Vagina (tissue), 2 donors: ENCODE measurements around the gene TNRC6C.

Experiments
- POLR2A ChIP-seq, 2 donors: fragments of 450-650 bp; IDR thresholded peaks; one replicate each; pipeline ENCODE4 v1.6.1; 2017; ENCODE audit warnings: antibody characterized with exemption in 2 of 2, mild to moderate bottlenecking in 2 of 2, moderate library complexity in 2 of 2
- POLR2AphosphoS5 ChIP-seq, 2 donors: sonication (generic); formaldehyde crosslinking; IDR thresholded peaks; one replicate each; pipeline ENCODE4 v1.9.0; 2017; ENCODE audit warnings: antibody characterized with exemption in 2 of 2, mild to moderate bottlenecking in 2 of 2, low read depth in 1 of 2; ENCODE audit not compliant: insufficient read depth in 1 of 2

GRCh38 chr17:78138204-78139060 is 179.9 kb downstream of the TNRC6C start:
- no peak for TF ChIP-seq POLR2A (IDR thresholded peaks at IDR 0.05)
- no peak for TF ChIP-seq POLR2AphosphoS5 (IDR thresholded peaks at IDR 0.05; ENCODE audit: insufficient read depth in 1 of 2, low read depth in 1 of 2)
